GM18867 (cell line): Measurements from ENCODE around the gene FMNL2.

Source experiments
- ATAC-seq: cut with Tn5 transposase; IDR thresholded peaks from one replicate; pipeline ENCODE4 v1.9.1; 2021; ENCODE audit warnings: mild to moderate bottlenecking, moderate library complexity; ENCODE audit not compliant: unreplicated experiment

FMNL2 gene

GRCh38 chr2:152337511-152337903 lies 2.5 kb downstream of the FMNL2 start:
- ATAC-seq: no peak

- no peak for ATAC-seq
Observed at GRCh38 chr2:152339556-152340286, 4.7 kb downstream of the FMNL2 start.

GRCh38 chr2:152342259-152343046 lies 7.5 kb downstream of the FMNL2 start:
- ATAC-seq: no peak

GRCh38 chr2:152343426-152343825 lies 8.5 kb downstream of the FMNL2 start:
- ATAC-seq: no peak

- ATAC-seq: no peak
Observed at GRCh38 chr2:152344579-152345195, 9.7 kb downstream of the FMNL2 start.

GRCh38 chr2:152347076-152347475 lies 12.1 kb downstream of the FMNL2 start:
- no peak for ATAC-seq

GRCh38 chr2:152348388-152348787 lies 13.4 kb downstream of the FMNL2 start:
- no peak for ATAC-seq

- ATAC-seq: no peak
Observed at GRCh38 chr2:152349416-152349815, 14.4 kb downstream of the FMNL2 start.

- ATAC-seq: no peak
Observed at GRCh38 chr2:152350155-152350679, 15.2 kb downstream of the FMNL2 start.

- no peak for ATAC-seq
Observed at GRCh38 chr2:152352616-152353015, 17.6 kb downstream of the FMNL2 start.

- no peak for ATAC-seq
Observed at GRCh38 chr2:152353364-152353763, 18.4 kb downstream of the FMNL2 start.

- ATAC-seq: no peak
Observed at GRCh38 chr2:152354069-152354755, 19.2 kb downstream of the FMNL2 start.

- no peak for ATAC-seq
Observed at GRCh38 chr2:152354909-152355308, 19.9 kb downstream of the FMNL2 start.

GRCh38 chr2:152355409-152355831 lies 20.4 kb downstream of the FMNL2 start:
- no peak for ATAC-seq

- ATAC-seq: peak; percentile 49
Observed at GRCh38 chr2:152359573-152360363, 24.8 kb downstream of the FMNL2 start.

- no peak for ATAC-seq
Observed at GRCh38 chr2:152363936-152364335, 29.0 kb downstream of the FMNL2 start.

- ATAC-seq: peak; percentile 91
Observed at GRCh38 chr2:152367547-152368390, 32.8 kb downstream of the FMNL2 start.

- ATAC-seq: no peak
Observed at GRCh38 chr2:152369176-152369860, 34.3 kb downstream of the FMNL2 start.

GRCh38 chr2:152370783-152371182 lies 35.8 kb downstream of the FMNL2 start:
- no peak for ATAC-seq
